GM19193 (cell line): ENCODE results near the gene KLHL17.

ENCODE experiments used
- POLR2A ChIP-seq: IDR thresholded peaks from 4 replicates; pipeline ENCODE4 v1.6.1; 2011; ENCODE audit not compliant: insufficient read depth, insufficient read length; ENCODE audit errors: extremely low read depth

KLHL17 gene

GRCh38 chr1:964691-965525 lies 4.5 kb downstream of the KLHL17 start:
- TF ChIP-seq POLR2A, result no peak

GRCh38 chr1:965526-966134 lies 5.2 kb downstream of the KLHL17 start:
- no peak for TF ChIP-seq POLR2A

DNA sequence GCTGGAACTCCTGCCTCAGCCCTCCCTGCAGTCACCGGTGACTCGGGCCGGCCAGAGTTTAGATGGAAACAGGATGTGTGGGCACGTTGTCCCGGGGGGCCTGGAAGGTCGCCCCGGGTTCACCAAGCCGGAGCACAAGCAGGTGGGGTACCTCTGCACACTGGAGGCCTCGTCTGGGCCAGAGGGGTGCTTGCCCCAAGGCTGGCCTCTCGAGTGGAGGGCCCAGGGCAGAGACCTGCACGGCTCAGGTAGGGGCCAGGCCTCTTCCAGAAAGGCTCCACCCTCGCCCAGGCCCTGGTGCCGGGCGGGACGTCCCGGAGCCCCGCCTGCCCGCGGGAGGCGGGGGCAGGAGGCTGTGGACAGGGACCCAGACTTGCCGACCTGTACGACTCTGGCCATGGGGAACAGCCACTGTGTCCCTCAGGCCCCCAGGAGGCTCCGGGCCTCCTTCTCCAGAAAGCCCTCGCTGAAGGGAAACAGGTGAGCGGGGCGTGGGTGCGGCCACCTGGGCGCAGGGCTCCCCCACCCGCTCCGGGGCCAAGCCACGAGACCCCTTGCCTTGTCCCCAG lies 5.8 kb downstream of the KLHL17 start, which contains the start of gene PLEKHN1:
TSS of gene PLEKHN1 (plus strand) at position 348 of the 569 bp plus-strand sequence. CDS start at position 398, 50 bp downstream.
- TF ChIP-seq POLR2A, result no peak

GRCh38 chr1:966704-967300 lies 6.4 kb downstream of the KLHL17 start:
- TF ChIP-seq POLR2A, result peak; percentile 45

- TF ChIP-seq POLR2A, result no peak
Measured at GRCh38 chr1:967466-968343, 7.3 kb downstream of the KLHL17 start.

GRCh38 chr1:969260-969855 lies 9.0 kb downstream of the KLHL17 start:
- no peak for TF ChIP-seq POLR2A

- TF ChIP-seq POLR2A, result no peak
Measured at GRCh38 chr1:970242-970972, 10.0 kb downstream of the KLHL17 start.

DNA sequence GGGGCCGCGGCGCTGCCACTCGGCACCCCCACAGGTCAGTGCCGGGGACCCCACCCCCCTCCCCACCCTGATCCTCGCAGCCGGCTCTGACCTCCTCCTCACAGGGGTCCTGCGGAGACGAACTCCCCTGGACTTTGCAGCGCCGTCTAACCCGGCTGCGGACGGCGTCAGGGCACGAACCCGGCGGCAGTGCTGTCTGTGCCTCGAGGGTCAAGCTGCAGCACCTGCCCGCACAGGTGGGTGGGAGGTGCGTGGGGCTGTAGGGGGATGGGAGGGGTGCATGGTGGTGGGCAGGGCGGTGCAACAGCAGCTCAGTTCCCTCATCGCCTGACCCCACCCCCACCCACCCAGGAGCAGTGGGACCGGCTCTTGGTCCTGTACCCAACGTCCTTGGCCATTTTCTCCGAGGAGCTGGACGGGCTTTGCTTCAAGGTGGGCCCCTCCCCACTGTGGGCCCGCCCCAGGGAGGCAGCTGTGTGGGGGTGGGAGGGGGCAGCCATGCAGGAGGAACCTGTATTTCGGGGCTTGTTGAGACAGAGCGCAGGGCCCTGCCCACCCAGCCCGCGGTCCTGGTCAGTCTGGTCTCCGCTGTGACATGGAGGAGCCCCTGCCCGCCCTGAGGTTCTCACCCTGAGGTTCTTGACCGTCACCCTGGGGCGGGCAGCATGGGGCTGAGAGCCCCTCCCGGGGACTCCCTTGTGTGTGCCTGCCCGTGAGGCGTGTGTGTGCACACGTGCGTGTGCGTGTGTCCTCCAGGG lies 10.8 kb downstream of the KLHL17 start:
- no peak for TF ChIP-seq POLR2A

- no peak for TF ChIP-seq POLR2A
Measured at GRCh38 chr1:971751-972506, 11.5 kb downstream of the KLHL17 start.

- no peak for TF ChIP-seq POLR2A
Measured at GRCh38 chr1:972726-973458, 12.5 kb downstream of the KLHL17 start.
